DMS79 treated with DMSO at 0.1 percent for 48 hours (cell line): Measurements from ENCODE around the gene POLR2B.
A peak's percentile ranks its signal among the peaks of the same experiment; 100 is the strongest.
"Not testable (repeated sequence)": the region's sequence is repeated elsewhere in the genome, so short reads cannot be mapped to it uniquely, and the experiment has no call there.

Experiments
- DNase-seq: peaks from one replicate; lab custom pipeline; 2025; lab: John Stamatoyannopoulos, UW

POLR2B gene

GRCh38 chr4:56978750-56979303, at the start of gene POLR2B:
TSS of gene POLR2B (plus strand) at chr4:56978896. CDS start at chr4:56978986, 90 bp downstream.
- peak; percentile 89 for DNase-seq

GRCh38 chr4:56930638-56931037, 48.1 kb upstream of the POLR2B start:
- DNase-seq: no peak

GRCh38 chr4:56931924-56932323, 46.8 kb upstream of the POLR2B start:
- DNase-seq: no peak

- no peak for DNase-seq
Measured at GRCh38 chr4:56937262-56937661, 41.4 kb upstream of the POLR2B start.

GRCh38 chr4:56939826-56940225, 38.9 kb upstream of the POLR2B start:
- not testable (repeated sequence) for DNase-seq

GRCh38 chr4:56940403-56940802, 38.3 kb upstream of the POLR2B start:
- DNase-seq: no peak

GRCh38 chr4:56940971-56941370, 37.7 kb upstream of the POLR2B start:
- DNase-seq: no peak

GRCh38 chr4:56941403-56941802, 37.3 kb upstream of the POLR2B start:
- DNase-seq: no peak

GRCh38 chr4:56953680-56954520, 24.8 kb upstream of the POLR2B start:
- DNase-seq: no peak

GRCh38 chr4:56958111-56958517, 20.6 kb upstream of the POLR2B start:
- DNase-seq: peak; percentile 87

- DNase-seq: peak; percentile 20
Measured at GRCh38 chr4:56959100-56959499, 19.6 kb upstream of the POLR2B start.

- DNase-seq: no peak
Measured at GRCh38 chr4:56961107-56961500, 17.6 kb upstream of the POLR2B start.

- no peak for DNase-seq
Measured at GRCh38 chr4:56971383-56971782, 7.3 kb upstream of the POLR2B start.

- DNase-seq: no peak
Measured at GRCh38 chr4:56972389-56972788, 6.3 kb upstream of the POLR2B start.

GRCh38 chr4:56972809-56973208, 5.9 kb upstream of the POLR2B start:
- DNase-seq: no peak

GRCh38 chr4:56973336-56973735, 5.4 kb upstream of the POLR2B start:
- DNase-seq: no peak

GRCh38 chr4:56976283-56976836, 2.3 kb upstream of the POLR2B start:
- peak; percentile 10 for DNase-seq

- no peak for DNase-seq
Measured at GRCh38 chr4:56976837-56977320, 1.8 kb upstream of the POLR2B start.

GRCh38 chr4:56977321-56978012, 1.2 kb upstream of the POLR2B start, which contains the start of gene NOA1:
TSS of gene NOA1 (minus strand) at chr4:56977606. CDS start at chr4:56977585, 21 bp downstream.
- peak; percentile 91 for DNase-seq

- no peak for DNase-seq
Measured at GRCh38 chr4:56979421-56980072, 851 bp downstream of the POLR2B start.

GRCh38 chr4:56981795-56982201, 3.1 kb downstream of the POLR2B start:
- no peak for DNase-seq

- DNase-seq: no peak
Measured at GRCh38 chr4:56986192-56986591, 7.5 kb downstream of the POLR2B start.
